HG03460 (cell line): Measurements from ENCODE around the gene CREB1.
"Not testable (repeated sequence)": the region's sequence is repeated elsewhere in the genome, so short reads cannot be mapped to it uniquely, and the experiment has no call there.

ENCODE experiments used
- ATAC-seq: cut with Tn5 transposase; IDR thresholded peaks from one replicate; pipeline ENCODE4 v1.9.1; 2021; ENCODE audit not compliant: unreplicated experiment

CREB1 gene

GRCh38 chr2:207614824-207615223 lies 85.1 kb downstream of the CREB1 start:
- no peak for ATAC-seq

GRCh38 chr2:207616185-207616584 lies 86.4 kb downstream of the CREB1 start:
- ATAC-seq: no peak

- no peak for ATAC-seq
Measured at GRCh38 chr2:207617011-207617671, 87.4 kb downstream of the CREB1 start.

GRCh38 chr2:207619764-207620203 lies 90.0 kb downstream of the CREB1 start:
- ATAC-seq: peak; percentile 39

DNA sequence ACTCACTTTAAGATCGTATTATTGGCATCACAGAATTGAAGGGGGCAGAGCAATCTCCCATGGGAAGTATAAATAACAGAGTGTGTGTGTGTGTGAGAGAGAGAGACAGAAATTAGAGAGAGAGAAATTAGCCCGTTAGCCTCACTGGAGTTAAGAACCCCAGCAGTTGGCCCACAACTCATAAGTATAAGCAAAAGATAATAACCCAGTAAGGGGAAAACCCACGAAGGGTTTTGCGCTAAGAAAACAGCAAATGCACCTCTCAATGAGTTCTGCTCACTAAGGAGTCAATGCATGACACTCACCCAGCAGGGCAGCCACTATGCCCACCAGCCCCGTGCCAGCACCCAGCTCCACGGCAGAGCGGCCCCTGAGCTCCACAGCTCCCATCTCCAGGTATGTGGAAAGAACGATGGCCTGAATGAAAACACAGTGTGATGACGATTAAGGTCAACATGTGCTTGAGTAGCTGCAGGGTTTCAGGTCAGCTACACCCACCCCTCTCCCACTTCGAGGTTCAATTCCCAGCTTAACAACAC lies 91.8 kb downstream of the CREB1 start:
- no peak for ATAC-seq

GRCh38 chr2:207624185-207625013 lies 94.6 kb downstream of the CREB1 start:
- peak; percentile 37 for ATAC-seq

- peak; percentile 54 for ATAC-seq
Measured at GRCh38 chr2:207625014-207625907, 95.5 kb downstream of the CREB1 start, which contains the start of gene METTL21A. TSS of gene METTL21A (minus strand) at chr2:207625394. CDS start at chr2:207624375, 1,019 bp downstream.

DNA sequence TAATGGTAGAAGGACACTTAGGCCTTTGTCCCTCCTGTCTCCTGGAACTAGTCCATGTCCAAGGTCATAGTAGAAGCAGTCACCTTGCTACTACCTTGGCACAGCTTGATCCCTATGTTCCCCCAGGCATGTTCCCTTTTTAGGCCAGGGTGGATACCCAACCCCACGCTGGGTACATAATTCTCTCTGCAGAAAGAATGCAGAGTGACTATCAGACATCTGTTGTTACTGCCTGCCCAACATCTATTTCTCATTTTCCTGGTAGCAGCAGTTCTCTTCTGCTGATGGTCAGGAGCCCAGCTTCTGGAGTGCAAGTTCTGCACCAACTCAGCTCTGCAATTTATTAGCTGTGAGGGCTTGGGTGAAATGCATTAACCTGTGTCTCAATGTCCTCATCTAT lies 99.8 kb downstream of the CREB1 start:
- no peak for ATAC-seq

DNA sequence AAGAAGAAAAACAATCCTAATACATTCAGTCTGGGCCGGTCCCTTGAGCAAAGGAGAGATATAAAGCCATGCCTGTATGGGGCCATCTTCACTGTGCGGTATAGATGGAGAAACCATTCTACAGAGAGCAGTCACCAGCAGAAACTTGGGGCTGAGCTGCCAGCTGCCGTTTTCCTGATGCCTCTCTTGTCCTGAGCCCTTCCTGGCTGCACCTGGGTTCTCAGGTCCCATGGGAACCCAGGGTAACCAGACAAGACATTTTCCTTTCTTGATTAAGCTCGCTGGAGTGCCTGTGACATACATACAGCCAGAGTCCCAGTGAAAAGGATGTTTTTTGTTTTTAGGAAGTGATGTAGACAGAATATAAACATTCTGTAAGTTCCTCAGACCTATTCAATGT lies 100.7 kb downstream of the CREB1 start:
- ATAC-seq: no peak

- no peak for ATAC-seq
Measured at GRCh38 chr2:207632575-207633493, 103.1 kb downstream of the CREB1 start.

- no peak for ATAC-seq
Measured at GRCh38 chr2:207633686-207634085, 103.9 kb downstream of the CREB1 start.

DNA sequence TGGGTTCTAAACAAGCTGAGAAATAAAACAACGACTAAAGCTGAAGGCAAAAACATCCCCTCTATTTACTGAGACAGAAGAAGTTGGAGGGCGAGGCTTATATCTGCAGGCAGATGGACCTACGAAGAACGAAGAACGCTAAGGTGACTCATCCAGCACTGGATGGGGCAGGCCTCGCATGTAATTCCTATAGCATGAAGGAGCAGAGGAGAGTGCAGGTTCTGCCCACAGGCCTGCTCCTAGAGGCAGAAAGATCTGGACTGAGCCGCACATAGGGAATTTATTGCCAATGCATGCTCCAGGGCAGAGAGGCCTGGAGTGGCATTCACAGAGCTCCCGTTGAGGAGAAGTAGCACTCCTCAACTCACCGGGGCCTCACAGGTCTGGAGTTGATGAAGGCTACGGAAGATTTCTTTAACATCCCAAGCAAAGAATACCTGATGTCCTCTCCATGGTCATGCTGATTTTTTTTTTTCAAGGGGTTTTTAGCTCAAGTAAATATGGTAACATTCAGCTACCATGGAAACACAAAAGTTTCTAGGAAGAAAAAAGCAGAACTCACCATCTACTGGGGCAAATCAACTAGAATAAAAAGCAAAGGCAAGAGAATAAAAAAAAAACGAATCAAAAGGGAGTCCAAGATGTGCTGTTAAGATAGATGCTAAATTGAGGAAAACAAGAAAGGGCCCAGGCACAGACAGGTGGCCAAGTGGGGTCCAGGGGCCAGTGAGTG lies 105.9 kb downstream of the CREB1 start:
- no peak for ATAC-seq

GRCh38 chr2:207639288-207639687 lies 109.5 kb downstream of the CREB1 start:
- ATAC-seq: not testable (repeated sequence)

- no peak for ATAC-seq
Measured at GRCh38 chr2:207640160-207640559, 110.4 kb downstream of the CREB1 start.

DNA sequence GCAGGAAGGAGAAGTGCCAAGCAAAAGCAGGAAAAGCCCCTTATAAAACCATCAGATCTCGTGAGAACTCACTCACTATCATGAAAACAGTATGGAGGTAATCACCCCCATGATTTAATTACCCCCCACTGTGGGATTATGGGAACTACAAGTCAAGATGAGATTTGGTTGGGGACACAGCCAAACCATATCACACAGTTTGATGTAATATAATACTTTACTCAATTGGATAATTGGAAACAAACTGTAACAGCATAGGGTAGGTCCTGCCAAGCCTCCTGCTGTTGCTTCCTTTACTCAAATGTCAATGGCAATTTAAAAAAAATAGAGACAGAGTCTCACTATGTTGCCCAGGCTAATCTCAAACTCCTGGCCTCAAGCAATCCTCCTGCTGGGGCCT lies 110.9 kb downstream of the CREB1 start:
- no peak for ATAC-seq

DNA sequence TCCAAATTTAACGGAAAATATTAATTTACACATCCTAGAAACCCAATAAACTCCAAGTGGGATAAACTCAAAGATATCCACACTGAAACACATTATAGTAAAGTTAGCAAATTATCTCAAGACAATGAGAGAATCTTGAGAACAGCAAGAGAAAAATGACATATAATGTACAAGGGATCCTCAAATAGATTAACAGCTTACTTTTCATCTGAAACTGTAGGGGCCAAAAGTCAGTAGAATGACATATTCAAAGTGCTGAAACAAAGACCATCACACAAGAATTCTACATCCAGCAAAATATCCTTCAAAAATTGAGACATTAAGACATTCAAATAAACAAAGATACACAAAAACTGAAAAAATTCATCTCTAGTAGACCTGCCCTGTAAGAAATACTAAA lies 114.1 kb downstream of the CREB1 start:
- ATAC-seq: no peak

- ATAC-seq: not testable (repeated sequence)
Measured at GRCh38 chr2:207646582-207646981, 116.8 kb downstream of the CREB1 start.
